COR-L47 (cell line): ENCODE results near the gene NAPEPLD.
"Not testable (repeated sequence)": the region's sequence is repeated elsewhere in the genome, so short reads cannot be mapped to it uniquely, and the experiment has no call there.

Experiments
- DNase-seq: peaks from one replicate; lab custom pipeline; 2025; lab: John Stamatoyannopoulos, UW

The NAPEPLD gene

DNA sequence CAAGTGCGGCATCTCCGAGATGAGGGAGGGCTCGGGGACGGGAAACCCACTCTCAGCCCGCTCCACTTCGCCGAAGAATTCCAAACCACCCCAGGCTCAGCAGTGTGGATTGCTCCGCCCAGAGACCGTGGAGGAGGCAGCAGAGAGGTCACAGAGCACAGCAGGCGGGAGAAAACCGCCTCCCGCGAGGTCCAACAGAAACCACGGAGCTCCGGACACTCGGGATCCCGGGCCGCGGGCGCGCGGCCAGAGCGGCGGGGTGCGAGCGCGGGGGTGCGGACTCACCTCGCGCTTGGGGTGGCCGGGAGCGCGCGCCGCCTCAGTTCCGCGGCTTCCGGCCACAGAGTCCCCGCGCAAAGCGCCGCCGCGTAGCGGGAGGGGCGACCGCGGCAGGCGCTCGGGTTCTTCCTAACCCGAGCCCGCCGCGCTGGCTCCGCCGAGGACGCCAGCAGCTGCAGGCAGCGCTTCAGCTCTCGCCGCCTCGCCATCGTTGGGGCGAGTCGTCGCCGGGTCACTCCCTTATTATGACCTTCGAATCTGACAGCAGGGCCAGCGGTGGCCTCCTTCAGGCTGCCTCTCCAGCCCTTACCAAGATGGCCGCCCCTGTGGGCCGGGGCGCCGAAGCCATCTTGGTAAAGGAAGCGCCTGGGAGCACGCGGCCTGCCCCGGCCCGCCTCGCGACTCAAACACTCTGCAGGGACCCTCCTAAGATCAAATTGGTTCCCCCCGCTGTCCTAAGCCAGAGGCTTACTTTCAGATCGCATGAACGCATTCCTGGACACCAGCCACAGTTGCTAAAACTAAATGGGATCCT, at the start of gene NAPEPLD:
Gene NAPEPLD (minus strand): TSS at position 106 of the 814 bp plus-strand sequence. CDS start 20,323 bp downstream, outside the sequence.
- peak; percentile 89 for DNase-seq

DNA sequence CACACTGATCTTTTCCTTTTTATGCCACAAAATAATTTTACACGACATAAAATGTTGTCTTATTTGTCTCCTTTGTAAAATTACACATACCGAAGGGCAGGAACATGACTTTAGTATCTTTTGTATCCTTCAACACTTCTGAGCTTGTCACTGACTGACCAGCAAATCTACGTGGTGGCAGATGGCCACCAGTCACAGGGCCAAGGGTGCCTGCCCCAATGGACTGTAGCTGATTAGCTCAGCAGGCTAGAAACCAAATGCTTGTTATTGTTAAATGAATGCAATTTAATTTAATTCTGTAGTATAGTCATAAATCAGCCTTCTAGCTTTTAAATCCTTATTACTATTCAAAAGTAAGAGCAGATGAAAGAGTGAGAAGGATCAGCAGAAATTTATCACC, 49.2 kb upstream of the NAPEPLD start:
- not testable (repeated sequence) for DNase-seq

DNA sequence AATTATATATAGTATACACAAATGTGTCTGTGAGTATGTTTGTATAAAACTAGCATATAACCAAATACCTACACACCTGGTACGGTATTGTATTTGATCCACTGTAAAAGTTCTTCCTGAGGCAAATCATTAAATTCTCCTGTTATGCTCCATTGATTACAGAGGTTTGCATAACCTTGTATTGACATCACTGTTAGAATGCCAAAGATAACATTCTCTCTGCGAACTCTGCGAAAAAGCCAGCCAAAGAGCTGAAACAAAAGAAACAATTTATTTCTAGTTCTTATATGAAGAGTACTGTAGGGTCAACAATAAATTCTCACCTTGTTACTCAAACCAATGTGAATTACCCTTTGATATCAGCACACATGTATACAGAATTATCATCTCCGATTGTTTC, 46.5 kb upstream of the NAPEPLD start:
- DNase-seq, result not testable (repeated sequence)

DNA sequence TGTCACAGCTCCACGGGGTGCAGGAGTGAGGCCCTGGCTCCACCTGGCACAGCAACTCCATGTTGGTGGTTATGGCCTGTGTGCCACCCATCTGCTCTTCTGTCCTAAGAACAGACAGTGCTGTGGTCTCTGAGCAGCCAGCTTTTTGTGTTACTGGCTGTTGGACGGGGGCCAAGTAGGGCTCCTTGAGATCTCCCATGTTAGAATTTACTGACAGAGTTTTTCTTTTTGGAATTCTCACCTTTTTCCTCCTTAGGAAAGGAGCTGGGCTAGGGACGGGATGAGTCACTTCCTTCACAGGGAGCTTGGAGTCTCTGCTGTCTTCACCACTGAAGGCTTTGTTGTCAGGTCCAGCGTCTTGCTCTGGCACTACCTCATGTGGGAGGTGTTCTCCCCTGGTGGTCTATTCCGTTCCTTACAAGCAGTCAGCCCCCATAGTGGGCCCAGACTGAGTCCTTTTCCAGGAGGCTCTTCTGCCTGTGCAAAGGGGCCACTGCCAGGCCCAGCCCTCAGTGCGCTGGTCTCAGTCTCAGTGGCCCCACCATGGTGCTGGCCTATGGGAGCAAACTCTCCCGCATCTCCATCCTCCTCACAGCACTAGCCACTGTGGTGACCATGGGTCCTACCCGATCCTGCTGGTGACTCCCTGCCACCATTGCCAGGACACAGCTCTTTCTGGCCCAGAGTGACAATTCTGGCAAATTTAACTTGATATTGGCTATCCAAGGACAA, 23.7 kb upstream of the NAPEPLD start:
- not testable (repeated sequence) for DNase-seq

DNA sequence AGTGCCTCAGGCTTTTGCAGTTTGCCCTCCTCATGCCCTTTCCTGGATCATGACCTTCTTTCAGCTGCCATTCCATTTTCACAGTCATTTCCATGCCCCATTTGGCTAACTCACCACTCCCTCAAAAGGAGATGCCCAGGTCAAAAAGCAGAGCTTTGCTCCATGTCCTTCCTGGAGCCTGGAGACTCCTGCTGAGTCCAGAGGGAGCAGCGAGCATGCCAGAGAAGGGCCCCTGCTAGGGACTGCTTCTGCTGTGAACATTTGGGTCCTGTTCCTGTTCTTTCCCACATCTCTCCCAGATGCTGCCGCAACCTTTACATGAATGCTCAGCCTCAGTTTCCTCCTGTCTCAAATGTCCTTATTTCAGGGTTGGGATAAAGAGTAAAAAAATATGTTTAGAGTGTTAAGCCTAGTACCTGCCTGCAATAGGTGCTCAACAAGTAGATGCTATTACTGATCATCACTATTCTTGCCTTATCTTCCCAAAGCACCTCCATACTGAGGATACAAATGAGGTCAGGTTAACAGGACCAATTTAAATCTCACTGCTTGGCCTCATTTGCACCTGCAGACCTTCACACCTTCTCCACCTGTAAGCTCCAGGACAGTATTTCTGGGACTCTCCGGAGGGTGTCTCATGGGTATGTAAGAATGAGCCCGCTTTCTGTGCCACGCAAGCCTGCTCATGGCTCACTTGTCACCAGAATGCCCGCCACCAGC, 23.0 kb upstream of the NAPEPLD start:
- DNase-seq, result not testable (repeated sequence)

DNA sequence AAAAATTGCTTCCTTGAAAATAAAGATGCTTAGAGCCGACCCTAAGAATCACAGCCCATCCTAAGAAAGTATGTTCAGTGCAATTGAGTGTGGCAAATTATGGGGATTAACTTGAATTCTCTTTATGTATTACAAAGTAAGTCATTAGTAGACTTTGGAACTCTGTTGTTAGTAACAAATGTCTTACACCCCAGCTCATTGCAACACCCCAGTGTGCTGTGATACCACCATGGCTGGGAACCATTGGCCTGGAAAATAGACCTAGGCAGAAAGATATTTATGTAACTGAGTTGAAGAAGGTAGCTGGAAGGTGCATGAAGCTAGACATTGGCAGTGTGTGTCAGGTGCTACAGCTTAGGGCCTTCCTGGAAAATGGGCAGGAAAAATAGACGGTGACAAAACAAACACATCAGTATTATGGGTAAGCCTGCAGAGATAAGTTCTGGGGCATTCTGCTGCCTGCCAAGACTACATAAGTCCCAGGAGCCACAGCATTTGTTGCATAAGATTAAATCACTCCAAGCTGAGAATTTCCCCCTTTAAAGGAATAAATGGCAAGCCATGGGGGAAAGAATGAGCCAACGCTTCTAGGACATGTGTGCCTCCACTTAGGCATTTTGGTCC, 18.1 kb upstream of the NAPEPLD start:
- not testable (repeated sequence) for DNase-seq

DNA sequence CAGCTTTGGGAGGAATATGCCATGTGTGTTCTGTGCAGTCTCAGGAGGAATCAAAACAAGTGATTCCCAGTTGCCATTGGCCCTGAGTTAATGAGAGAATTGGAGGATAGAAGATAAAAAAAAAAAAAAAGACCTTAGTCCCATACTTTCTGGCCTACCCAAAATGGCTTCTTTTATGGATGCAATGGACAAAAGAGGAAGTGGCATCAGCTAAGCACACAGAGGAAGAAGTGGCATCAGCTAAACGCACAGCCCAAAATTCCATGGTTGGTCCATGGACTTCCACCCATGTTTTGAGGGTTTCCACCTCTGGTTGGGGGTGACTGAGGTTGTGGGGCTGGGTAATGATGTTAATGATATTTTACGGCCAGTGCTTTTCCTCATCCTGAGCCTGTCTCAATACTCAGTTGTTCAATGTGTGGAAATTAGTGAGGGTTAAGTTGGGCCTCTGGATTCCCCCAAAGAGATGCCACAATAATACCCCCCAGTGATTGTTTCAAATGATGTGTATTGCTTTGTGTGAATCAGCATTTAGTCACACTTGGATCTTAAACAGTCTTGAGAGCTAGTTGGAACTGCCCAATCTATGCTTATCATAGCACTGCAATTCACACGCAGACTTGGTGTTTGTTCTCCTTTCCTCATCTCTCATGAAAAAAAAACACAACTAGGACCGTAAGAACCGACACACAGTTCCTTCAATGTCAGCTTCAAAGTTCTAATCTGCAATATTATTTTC, 14.4 kb upstream of the NAPEPLD start:
- not testable (repeated sequence) for DNase-seq

DNA sequence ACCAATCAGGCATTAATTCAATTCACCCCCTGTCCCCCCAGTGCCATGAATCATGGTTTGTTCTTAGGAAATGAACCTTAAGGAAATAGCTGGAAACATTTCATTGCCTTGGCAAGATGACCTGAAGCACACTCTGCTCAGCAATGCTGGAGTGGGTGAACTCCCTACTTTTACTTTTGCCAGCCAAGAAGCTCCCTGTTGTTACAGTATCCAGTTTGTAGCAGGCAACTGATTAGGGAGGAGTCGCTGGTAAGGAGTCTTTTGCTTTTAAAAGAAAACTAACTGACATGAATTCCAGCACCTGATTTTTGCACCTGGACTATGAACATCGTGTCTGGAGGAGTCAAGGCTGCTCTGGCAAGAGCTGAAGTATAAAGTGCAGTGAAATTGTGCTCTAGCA, 13.7 kb upstream of the NAPEPLD start:
- not testable (repeated sequence) for DNase-seq

DNA sequence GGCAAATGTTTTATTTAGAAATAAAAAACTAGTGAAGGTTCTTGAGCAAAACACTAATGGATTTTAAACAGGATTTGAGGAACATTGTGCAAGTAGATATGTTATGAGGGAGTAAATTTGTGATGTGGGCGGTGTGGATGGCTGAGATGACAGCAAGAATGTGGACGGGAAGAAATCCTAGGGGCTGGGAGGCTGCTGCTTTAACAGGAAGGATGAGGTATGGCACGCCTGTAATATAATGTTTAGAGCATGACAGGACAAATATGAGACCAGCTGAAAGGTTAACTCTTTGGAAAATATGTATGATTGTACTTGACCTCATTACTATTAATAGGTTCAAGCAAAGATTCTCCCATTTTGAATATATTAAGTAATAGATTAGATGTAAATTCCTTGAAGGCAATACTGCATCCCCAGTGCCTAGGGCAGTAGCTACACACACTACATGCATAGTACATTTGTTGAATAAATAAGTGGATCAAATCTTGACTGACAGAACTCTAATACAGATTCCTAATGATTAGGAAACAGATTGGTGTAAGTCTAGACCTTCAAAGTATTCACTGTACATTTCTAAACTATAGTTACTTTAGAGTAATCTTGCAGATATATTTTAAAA, 13.2 kb upstream of the NAPEPLD start:
- DNase-seq, result not testable (repeated sequence)

DNA sequence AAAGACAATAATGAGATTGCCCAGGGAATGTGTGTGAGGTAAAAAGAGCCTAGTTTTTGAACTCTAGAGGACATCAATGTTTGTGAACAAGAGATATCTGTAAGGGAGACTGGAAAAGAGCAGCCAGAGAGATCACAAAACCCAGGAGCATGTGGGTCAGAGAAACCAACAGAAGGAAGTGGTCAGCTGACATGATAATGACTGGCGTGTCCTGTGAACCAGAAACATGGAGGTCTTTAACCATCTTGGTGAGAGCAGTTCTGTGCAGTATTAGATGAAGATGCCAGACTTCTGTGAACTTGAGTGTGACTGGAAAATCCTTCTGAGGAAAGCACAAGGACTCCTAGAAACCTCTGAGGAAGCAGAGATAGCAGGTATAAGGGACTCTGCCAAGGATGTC, 10.2 kb upstream of the NAPEPLD start:
- DNase-seq, result not testable (repeated sequence)

DNA sequence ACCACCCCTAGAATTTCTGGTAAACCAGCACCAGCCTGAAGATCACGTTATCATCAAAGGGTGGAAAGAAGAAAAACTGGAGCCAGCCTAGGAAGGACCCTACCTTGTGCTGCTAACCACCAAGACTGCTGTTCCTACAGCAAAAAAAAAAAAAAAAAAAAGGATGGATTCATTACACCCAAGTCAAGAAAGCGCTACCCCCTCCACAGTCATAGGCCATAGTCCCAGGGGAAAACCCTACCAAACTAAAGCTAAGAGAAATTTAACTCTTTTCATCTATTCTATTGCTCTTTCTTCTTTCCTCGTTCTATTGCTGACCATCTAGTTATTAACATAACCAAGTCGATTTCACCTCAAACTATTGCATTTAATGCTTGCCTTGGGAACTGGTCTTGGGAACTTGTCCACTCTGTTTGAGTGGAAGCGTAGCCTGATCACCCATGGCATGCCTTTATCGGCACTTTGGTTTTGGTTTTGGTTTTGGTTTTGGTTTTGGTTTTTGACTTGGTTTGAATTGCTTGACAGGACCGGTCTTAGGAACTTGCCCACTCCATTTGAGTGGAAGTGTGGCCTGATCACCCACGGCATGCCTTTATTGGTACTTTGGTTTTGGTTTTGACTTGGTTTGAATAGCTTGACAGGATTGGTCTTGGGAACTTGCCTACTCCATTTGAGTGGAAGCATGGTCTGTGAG, 6.6 kb upstream of the NAPEPLD start:
- DNase-seq, result not testable (repeated sequence)

DNA sequence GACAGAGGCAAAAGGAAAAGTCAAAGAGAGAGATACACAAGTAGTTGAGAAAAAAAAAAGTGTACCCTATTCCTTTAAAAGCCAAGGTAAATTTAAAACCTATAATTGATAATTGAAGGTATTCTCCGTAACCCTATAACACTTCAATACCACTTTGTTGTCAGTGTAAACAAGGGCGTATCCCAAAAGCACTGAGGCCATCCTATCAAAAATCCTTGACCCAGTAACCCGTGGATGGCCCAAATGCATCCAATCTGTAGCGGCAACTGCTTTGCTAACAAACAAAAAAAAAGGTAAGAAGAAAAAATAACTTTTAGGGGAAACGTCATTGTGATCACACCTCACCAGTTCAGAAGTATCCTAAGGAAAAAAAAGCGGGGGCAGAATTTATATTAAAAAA, 5.1 kb upstream of the NAPEPLD start:
- no peak for DNase-seq

DNA sequence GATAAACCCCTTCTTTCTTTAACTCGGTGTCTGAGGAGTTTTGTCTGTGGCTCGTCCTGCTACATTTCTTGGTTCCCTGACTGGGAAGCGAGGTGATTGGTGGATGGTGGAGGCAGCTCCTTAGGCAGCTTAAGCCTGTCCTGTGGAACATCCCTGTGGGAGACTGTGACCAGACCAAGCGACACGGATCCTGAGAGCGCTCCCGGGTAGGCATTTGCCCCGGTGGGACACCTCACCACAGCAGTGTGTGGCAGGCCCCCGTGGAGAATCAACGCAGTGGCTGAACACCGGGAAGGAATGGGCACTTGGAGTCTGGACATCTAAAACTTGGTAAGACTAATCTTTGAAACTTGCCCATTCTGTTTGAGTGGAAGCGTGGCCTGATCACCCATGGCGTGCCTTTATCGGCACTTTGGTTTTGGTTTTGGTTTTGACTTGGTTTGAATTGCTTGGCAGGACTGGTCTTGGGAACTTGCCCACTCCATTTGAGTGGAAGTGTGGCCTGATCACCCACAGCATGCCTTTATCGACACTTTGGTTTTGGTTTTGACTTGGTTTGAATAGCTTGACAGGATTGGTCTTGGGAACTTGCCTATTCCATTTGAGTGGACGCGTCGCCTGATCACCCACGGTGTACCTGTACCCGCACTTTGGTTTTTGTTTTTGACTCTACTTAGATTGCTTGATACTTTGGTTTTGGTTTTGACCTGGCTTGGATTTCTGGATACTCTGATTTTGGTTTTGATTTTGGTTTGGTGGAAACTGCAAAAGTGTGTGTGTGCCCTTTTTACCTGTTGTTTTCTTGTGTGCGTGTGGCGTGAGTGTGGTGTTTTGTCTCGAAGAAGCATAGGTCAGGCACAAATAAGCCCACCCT, 4.1 kb upstream of the NAPEPLD start:
- not testable (repeated sequence) for DNase-seq

DNA sequence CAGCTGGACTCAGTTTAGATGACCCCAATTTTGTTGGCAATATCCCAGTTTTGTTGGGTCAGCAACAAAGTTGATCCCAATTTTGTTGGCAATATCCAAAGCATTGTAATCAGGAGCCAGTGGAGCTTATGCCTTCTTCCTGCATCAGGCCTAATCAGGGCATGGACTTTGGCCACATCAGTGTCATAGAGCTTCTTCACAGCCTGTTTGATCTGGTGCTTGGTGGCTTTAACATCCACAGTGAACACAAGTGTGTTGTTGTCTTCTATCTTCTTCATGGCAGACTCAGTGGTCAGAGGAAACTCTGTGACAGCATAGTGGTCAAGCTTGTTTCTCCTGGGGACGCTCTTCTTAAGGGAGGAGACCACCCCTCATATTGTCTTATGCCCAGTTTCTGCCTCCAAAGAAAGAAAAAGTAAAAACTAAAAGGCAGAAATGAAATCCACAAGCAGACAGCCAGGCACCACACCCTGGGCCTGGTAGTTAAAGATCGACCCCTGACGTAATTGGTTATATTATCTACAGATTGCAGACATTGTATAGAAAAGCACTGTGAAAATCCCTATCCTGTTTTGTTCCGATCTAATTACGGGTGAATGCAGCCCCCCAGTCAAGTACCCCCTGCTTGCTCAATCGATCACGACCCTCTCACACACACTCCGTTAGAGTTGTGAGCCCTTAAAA, 3.2 kb upstream of the NAPEPLD start:
- DNase-seq, result not testable (repeated sequence)

DNA sequence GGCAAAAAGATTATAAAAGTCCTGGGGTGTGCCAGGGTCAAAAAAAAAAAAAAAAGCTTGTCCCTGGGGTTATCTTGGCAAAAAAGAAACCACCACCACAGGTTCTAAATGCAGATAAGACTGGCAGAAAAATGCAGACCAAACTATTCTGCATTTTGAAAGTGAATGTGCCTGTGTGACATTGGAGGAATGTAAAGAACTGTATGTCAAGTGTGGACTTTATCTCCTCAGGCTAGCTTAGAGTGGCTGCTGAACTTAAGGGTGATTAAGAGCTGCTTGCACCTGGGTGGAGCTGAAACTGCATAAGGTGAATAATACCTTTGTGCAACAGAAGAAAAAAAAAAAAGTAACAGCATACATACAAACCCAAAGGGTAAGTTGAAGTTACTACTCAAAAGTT, 1.3 kb upstream of the NAPEPLD start:
- no peak for DNase-seq

DNA sequence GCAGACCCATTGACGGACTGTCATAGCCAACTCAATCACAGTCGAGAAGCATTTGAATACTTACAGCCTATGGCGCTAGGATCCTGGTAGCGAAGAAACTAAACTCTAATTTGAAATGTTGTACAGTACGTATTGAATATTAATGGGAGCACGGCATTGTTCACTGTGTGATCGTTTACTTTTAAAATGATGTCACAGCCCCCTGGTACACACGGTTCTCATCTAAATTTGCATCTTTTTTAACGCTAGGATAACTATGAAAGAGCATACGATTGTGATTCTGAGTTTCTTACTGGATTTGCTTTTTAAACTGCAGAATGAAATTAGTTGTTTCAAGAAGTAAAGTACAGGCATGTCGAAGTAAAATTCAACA, 895 bp upstream of the NAPEPLD start:
- DNase-seq, result no peak

DNA sequence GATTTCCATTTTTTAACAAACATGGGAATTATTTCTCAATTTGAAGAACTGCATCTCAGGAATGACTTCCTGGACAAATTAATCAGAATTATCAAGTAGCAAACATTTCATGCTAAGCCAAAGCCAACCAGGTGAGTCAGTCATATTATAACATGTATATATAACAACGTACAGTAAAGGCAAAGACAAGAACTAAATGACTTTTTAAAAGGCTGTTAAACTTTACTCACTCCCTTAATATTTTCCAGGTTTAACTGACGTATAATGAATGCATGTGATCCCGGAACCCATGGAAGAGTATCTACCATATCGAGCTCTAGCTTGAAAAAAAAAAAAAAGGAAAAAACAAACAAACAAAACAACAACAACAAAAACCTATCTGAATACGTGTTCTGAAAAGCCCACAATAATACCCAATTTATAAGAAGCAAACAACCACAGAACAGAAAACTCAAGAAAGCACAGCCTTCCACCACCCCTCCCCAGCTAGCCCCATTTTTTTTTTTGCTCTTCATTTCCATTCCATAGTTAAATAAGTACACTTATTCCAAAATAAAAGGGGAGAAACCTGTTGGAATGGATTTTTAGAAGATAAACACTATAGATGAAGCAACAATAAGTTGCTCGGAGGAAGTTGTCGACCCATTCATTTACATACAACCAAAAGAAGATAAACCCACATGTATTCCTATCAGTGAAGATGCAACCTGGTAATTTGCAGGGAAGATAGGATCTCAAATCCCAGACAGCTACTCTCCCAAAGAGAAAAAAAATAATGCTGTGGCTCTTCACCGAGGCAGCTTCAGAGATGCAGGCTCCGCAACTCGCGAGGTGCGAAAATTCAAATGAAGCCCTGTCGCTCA, 537 bp downstream of the NAPEPLD start:
- DNase-seq, result no peak

DNA sequence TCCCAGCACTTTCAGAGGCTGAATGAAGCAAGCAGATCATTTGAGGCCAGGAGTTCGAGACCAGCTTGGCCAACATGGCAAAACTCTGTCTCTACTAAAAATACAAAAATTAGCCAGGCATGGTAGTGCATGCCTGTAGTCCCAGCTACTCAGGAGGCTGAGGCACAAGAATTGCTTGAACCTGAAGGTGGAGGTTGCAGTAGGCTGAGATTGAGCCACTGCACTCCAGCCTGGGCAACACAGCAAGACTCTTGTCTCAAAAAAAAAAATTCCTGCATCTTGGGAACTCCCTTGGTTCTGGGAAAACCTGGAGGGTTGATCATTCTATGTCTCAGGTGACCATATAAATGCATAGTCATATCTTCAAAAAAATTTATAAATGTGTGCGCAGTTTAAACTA, 4.1 kb downstream of the NAPEPLD start:
- DNase-seq, result not testable (repeated sequence)
